ENCODE data around the gene LRRC57.

DNA sequence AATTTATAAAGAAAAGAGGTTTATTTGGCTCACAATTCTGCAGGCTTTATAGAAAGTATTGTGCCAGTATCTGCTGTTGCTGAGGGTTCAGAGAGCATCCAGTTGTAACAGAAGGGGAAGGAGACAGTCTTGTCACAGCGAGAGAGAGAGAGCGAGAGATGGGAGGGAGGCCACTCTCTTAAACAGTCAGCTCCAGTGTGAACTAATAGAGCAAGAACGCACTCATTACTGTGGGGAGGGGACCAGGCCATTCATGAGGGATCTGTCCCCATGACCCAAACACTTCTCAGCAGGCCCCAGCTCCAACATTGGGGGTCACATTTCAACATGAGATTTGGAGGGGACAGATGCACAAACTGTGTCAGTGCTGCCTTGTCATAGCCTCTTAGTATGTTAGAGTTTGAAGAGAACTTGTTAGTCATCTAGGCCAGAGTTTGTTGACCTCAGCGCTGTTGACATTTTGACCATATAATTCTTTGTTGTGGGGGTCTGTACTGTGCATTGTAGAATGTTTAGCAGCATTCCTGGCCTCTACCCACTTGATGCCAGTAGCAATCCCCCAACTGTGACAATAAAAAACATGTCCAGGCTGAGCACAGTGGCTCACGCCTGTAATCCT lies 42.1 kb upstream of the LRRC57 start:
- TF ChIP-seq EZH2 (IDR thresholded peaks at IDR 0.05; ENCODE audit: low read depth) = no peak
- TF ChIP-seq, protein P1, sequence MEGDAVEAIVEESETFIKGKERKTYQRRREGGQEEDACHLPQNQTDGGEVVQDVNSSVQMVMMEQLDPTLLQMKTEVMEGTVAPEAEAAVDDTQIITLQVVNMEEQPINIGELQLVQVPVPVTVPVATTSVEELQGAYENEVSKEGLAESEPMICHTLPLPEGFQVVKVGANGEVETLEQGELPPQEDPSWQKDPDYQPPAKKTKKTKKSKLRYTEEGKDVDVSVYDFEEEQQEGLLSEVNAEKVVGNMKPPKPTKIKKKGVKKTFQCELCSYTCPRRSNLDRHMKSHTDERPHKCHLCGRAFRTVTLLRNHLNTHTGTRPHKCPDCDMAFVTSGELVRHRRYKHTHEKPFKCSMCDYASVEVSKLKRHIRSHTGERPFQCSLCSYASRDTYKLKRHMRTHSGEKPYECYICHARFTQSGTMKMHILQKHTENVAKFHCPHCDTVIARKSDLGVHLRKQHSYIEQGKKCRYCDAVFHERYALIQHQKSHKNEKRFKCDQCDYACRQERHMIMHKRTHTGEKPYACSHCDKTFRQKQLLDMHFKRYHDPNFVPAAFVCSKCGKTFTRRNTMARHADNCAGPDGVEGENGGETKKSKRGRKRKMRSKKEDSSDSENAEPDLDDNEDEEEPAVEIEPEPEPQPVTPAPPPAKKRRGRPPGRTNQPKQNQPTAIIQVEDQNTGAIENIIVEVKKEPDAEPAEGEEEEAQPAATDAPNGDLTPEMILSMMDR (conservative IDR thresholded peaks at IDR 0.05) = no peak
